IPS-15b (cell line): ENCODE data around the gene GAPVD1.

Source experiments
- H3K27me3 ChIP-seq: one replicate; pipeline ENCODE4 v1.6.1; 2013; ENCODE audit warnings: low read length; ENCODE audit not compliant: control insufficient read depth, insufficient read depth
- H3K36me3 ChIP-seq: one replicate; pipeline ENCODE4 v1.6.1; 2013; ENCODE audit warnings: low read length; ENCODE audit not compliant: control insufficient read depth, insufficient read depth
- H3K4me1 ChIP-seq: one replicate; pipeline ENCODE4 v1.6.1; 2013; ENCODE audit warnings: mild to moderate bottlenecking, low read length; ENCODE audit not compliant: control insufficient read depth, insufficient read depth
- H3K4me3 ChIP-seq: one replicate; pipeline ENCODE4 v1.5.1; 2013; ENCODE audit warnings: low read depth, low read length
- H3K9ac ChIP-seq: one replicate; pipeline ENCODE4 v1.6.1; 2013; ENCODE audit warnings: low read depth, mild to moderate bottlenecking, low read length
- H3K9me3 ChIP-seq: one replicate; pipeline ENCODE4 v1.6.1; 2013; ENCODE audit warnings: mild to moderate bottlenecking, low read length; ENCODE audit not compliant: control insufficient read depth, insufficient read depth

GAPVD1 gene

GRCh38 chr9:125366676-125367075 is 105.0 kb downstream of the GAPVD1 start:
- no peaks in the 10 kb centered on the region for H3K9me3 ChIP-seq
- H3K4me1 ChIP-seq = peaks cover 5% of the 10 kb centered on the region
- no peaks in the 10 kb centered on the region for H3K27me3 ChIP-seq
- H3K4me3 ChIP-seq = no peak overlapping the region
- H3K9ac ChIP-seq = no peak overlapping the region
- H3K36me3 ChIP-seq = peaks cover 4% of the 10 kb centered on the region

GRCh38 chr9:125370786-125371185 is 109.2 kb downstream of the GAPVD1 start:
- H3K27me3 ChIP-seq = no peaks in the 10 kb centered on the region
- no peak overlapping the region for H3K9ac ChIP-seq
- H3K4me3 ChIP-seq = no peak overlapping the region
- H3K4me1 ChIP-seq = peaks cover 8% of the 10 kb centered on the region
- no peaks in the 10 kb centered on the region for H3K9me3 ChIP-seq
- no peaks in the 10 kb centered on the region for H3K36me3 ChIP-seq

- Histone ChIP-seq H3K36me3 (no peaks in the 10 kb centered on the region), H3K9me3 (no peaks in the 10 kb centered on the region), H3K4me3 (no peak overlapping the region), H3K4me1 (peaks cover 3% of the 10 kb centered on the region), H3K9ac (no peak overlapping the region), H3K27me3 (no peaks in the 10 kb centered on the region)
Observed at GRCh38 chr9:125372441-125373226, 111.0 kb downstream of the GAPVD1 start.

GRCh38 chr9:125374443-125375309 is 113.0 kb downstream of the GAPVD1 start:
- Histone ChIP-seq H3K4me1 (peaks cover 3% of the 10 kb centered on the region), H3K9me3 (no peaks in the 10 kb centered on the region), H3K4me3 (peak overlapping the region; percentile 35), H3K9ac (peak overlapping the region; percentile 54), H3K27me3 (no peaks in the 10 kb centered on the region), H3K36me3 (no peaks in the 10 kb centered on the region)

GRCh38 chr9:125375820-125376219 is 114.2 kb downstream of the GAPVD1 start:
- H3K9ac ChIP-seq = peak overlapping the region; percentile 9
- no peak overlapping the region for H3K4me3 ChIP-seq
- no peaks in the 10 kb centered on the region for H3K9me3 ChIP-seq
- no peaks in the 10 kb centered on the region for H3K27me3 ChIP-seq
- no peaks in the 10 kb centered on the region for H3K36me3 ChIP-seq
- peaks cover 3% of the 10 kb centered on the region for H3K4me1 ChIP-seq

- no peaks in the 10 kb centered on the region for H3K36me3 ChIP-seq
- H3K27me3 ChIP-seq = no peaks in the 10 kb centered on the region
- H3K4me3 ChIP-seq = no peak overlapping the region
- H3K9ac ChIP-seq = peak overlapping the region; percentile 9
- H3K9me3 ChIP-seq = no peaks in the 10 kb centered on the region
- peaks cover 3% of the 10 kb centered on the region for H3K4me1 ChIP-seq
Observed at GRCh38 chr9:125376261-125377226, 114.9 kb downstream of the GAPVD1 start.

- Histone ChIP-seq H3K9me3 (no peaks in the 10 kb centered on the region), H3K4me3 (no peak overlapping the region), H3K27me3 (no peaks in the 10 kb centered on the region), H3K4me1 (peaks cover 3% of the 10 kb centered on the region), H3K36me3 (no peaks in the 10 kb centered on the region), H3K9ac (no peak overlapping the region)
Observed at GRCh38 chr9:125377584-125378250, 116.1 kb downstream of the GAPVD1 start.

GRCh38 chr9:125378778-125379177 is 117.2 kb downstream of the GAPVD1 start:
- no peaks in the 10 kb centered on the region for H3K36me3 ChIP-seq
- peaks cover 3% of the 10 kb centered on the region for H3K4me1 ChIP-seq
- H3K27me3 ChIP-seq = no peaks in the 10 kb centered on the region
- no peak overlapping the region for H3K9ac ChIP-seq
- H3K4me3 ChIP-seq = no peak overlapping the region
- H3K9me3 ChIP-seq = no peaks in the 10 kb centered on the region

- H3K9ac ChIP-seq = no peak overlapping the region
- no peaks in the 10 kb centered on the region for H3K36me3 ChIP-seq
- no peaks in the 10 kb centered on the region for H3K27me3 ChIP-seq
- H3K4me1 ChIP-seq = peaks cover 2% of the 10 kb centered on the region
- no peaks in the 10 kb centered on the region for H3K9me3 ChIP-seq
- H3K4me3 ChIP-seq = no peak overlapping the region
Observed at GRCh38 chr9:125379208-125379607, 117.6 kb downstream of the GAPVD1 start.

- no peak overlapping the region for H3K9ac ChIP-seq
- H3K4me1 ChIP-seq = no peaks in the 10 kb centered on the region
- no peak overlapping the region for H3K4me3 ChIP-seq
- H3K9me3 ChIP-seq = no peaks in the 10 kb centered on the region
- H3K27me3 ChIP-seq = no peaks in the 10 kb centered on the region
- no peaks in the 10 kb centered on the region for H3K36me3 ChIP-seq
Observed at GRCh38 chr9:125380406-125380805, 118.8 kb downstream of the GAPVD1 start.
